ENCODE data around the gene ATP11B. TPM values are rescaled to one million over a fixed set of nuclear protein-coding genes. Genes with fewer than 3 reads are reported as not detected.

The ATP11B gene
- total and polyA plus RNA-seq, 10 of the 15 experiments (the other 5 are each of a cell fraction or from before 2014, with no cell fraction given), result 10.3 to 66.9 (median 36.7) TPM

- FAIRE-seq (no peak), ATAC-seq (no peak), DNase-seq (ENCODE audit: low read depth, low spot score) (no peak)
- TF ChIP-seq MTA3 (IDR thresholded peaks at IDR 0.05; ENCODE audit: borderline replicate concordance, low read length) (no peak), NFIC (IDR thresholded peaks at IDR 0.05; ENCODE audit: low read depth, low read length) (no peak), SMAD5 (IDR thresholded peaks at IDR 0.05; ENCODE audit: low read depth) (no peak), BCL3 (IDR thresholded peaks at IDR 0.05; ENCODE audit: borderline replicate concordance, insufficient read depth, low read depth, low read length, poor library complexity, severe bottlenecking) (no peak), NFYA (IDR thresholded peaks at IDR 0.05; ENCODE audit: borderline replicate concordance, low read depth, low read length) (no peak), LARP7 (IDR thresholded peaks at IDR 0.05) (no peak)
- RAD21 ChIA-PET (ENCODE audit: unreplicated experiment), result interaction anchor here (2.5 kb wide), 1 partner anchor 188 kb away, joined by 7 read pairs; no protein-coding TSS in a partner anchor
- Histone ChIP-seq H3K4me3 (no peak overlapping the region), H3K79me2 (ENCODE audit: control insufficient read depth, insufficient read depth, low read length) (no peaks in the 10 kb centered on the region), H2AFZ (ENCODE audit: control insufficient read depth, low read depth, low read length) (no peak overlapping the region), H3K4me2 (ENCODE audit: control insufficient read depth, insufficient read depth) (no peak overlapping the region), H3K36me3 (ENCODE audit: control insufficient read depth in 2 of 2, insufficient read depth in 2 of 2, low read length in 1 of 2) (peaks cover 5 to 13% of the 10 kb centered on the region in 2 experiments; a peak in 3 of 4 replicates), H3K4me1 (ENCODE audit: control insufficient read depth, insufficient read depth, low read length) (no peaks in the 10 kb centered on the region), H4K20me1 (ENCODE audit: control insufficient read depth, insufficient read depth) (no peaks in the 10 kb centered on the region), H3K9ac (ENCODE audit: control insufficient read depth, insufficient read depth, low read length) (no peak overlapping the region), H3K9me3 (replicated peaks; ENCODE audit: control insufficient read depth, insufficient read depth, low read length) (no peaks in the 10 kb centered on the region), H3K27me3 (replicated peaks in 1 of 2; ENCODE audit: control insufficient read depth in 2 of 2, insufficient read depth in 2 of 2, low read length in 1 of 2) (no peaks in the 10 kb centered on the region), H3K27ac (ENCODE audit: control insufficient read depth, insufficient read depth) (no peak overlapping the region)
- in situ Hi-C loops (cut with MboI) (no loop called here), intact Hi-C loops (cut with micrococcal nuclease; ENCODE audit: unreplicated experiment) (no loop called here)
- CTCF ChIA-PET, result interaction anchor here (0.9 to 2.4 kb wide), 2 partner anchors 15 to 192 kb away, joined by 3 to 5 read pairs; no protein-coding TSS in a partner anchor
- BruUV-seq (replicated peaks), result no TSS peak
- WGBS (ENCODE audit: insufficient coverage, insufficient replicate concordance, low lambda C conversion rate, missing lambda C conversion rate), result over 99% methylated on average over 5 of the region's 5 CpGs
- POLR2A ChIA-PET, result interaction anchor here (0.5 kb wide), 1 partner anchor 62 kb away, joined by 4 read pairs; no protein-coding TSS in a partner anchor
- SMC1A ChIA-PET (ENCODE audit: uncharacterized antibody, unreplicated experiment), result interaction anchor here (1.1 to 3.3 kb wide), 8 partner anchors 8 to 199 kb away, joined by 3 to 14 read pairs (median 4); no protein-coding TSS in a partner anchor
These were observed 108.9 kb downstream of the ATP11B start for GRCh38 chr3:182902236-182902635.
